Liver (tissue), 9 donors: ENCODE data around the gene SMTNL2. TPM values are rescaled to one million over a fixed set of nuclear protein-coding genes. Genes with fewer than 3 reads are reported as not detected.

Experiments
- DNase-seq: peaks from one replicate; pipeline ENCODE4 v3.0.0-alpha.2; 2017; ENCODE audit warnings: low spot score
- H3K27ac ChIP-seq, 2 donors: one replicate each; pipeline ENCODE4 v1.7.0; 2013; ENCODE audit warnings: inconsistent platforms in 2 of 2, low read length in 2 of 2, control low read depth in 1 of 2, low read depth in 1 of 2, mild to moderate bottlenecking in 1 of 2
- H3K27me3 ChIP-seq, 4 donors: one replicate each; pipeline versions ENCODE4 v1.6.1 to v1.7.0; 2013; ENCODE audit warnings: low read length in 3 of 4, inconsistent platforms in 1 of 4, mild to moderate bottlenecking in 1 of 4, moderate library complexity in 1 of 4; ENCODE audit not compliant: control insufficient read depth in 4 of 4, insufficient read depth in 4 of 4
- H3K36me3 ChIP-seq, 4 donors: one replicate each; pipeline versions ENCODE4 v1.6.1 to v1.7.0; 2013; ENCODE audit warnings: low read length in 3 of 4, mild to moderate bottlenecking in 3 of 4, low read depth in 1 of 4, moderate library complexity in 1 of 4; ENCODE audit not compliant: control insufficient read depth in 4 of 4, insufficient read depth in 3 of 4
- H3K4me1 ChIP-seq, 4 donors: one replicate each; pipeline versions ENCODE4 v1.6.1 to v1.7.0; 2013; ENCODE audit warnings: low read length in 3 of 4, mild to moderate bottlenecking in 3 of 4, moderate library complexity in 1 of 4; ENCODE audit not compliant: control insufficient read depth in 4 of 4, insufficient read depth in 4 of 4
- H3K4me3 ChIP-seq, 3 donors: one replicate each; pipeline versions ENCODE4 v1.6.1 to v1.7.0; 2013; ENCODE audit warnings: low read length in 3 of 3, control low read depth in 1 of 3, low read depth in 1 of 3, mild to moderate bottlenecking in 1 of 3
- H3K9ac ChIP-seq, 2 donors: one replicate each; pipeline ENCODE4 v1.7.0; 2013; ENCODE audit warnings: low read length in 2 of 2, mild to moderate bottlenecking in 2 of 2, moderate library complexity in 2 of 2, control low read depth in 1 of 2, low read depth in 1 of 2
- H3K9me3 ChIP-seq, 4 donors: one replicate each; pipeline versions ENCODE4 v1.6.1 to v1.7.0; 2013; ENCODE audit warnings: low read length in 3 of 4; ENCODE audit not compliant: control insufficient read depth in 4 of 4
- CTCF ChIP-seq: fragments of 150-350 bp; IDR thresholded peaks from 2 replicates; pipeline ENCODE4 v1.5.1; 2017; ENCODE audit warnings: improper control_type of control experiment, low read depth, low read length; ENCODE audit not compliant: missing input control
- EGR1 ChIP-seq, 2 donors: IDR thresholded peaks; 2 replicates each; pipeline ENCODE4 v1.6.1; 2016 to 2018; ENCODE audit warnings: antibody characterized with exemption in 2 of 2, low read depth in 2 of 2
- FOXA1 ChIP-seq: IDR thresholded peaks from 2 replicates; pipeline ENCODE4 v1.6.1; 2016; ENCODE audit warnings: antibody characterized with exemption
- FOXA2 ChIP-seq: IDR thresholded peaks from 2 replicates; pipeline ENCODE4 v1.6.1; 2016; ENCODE audit warnings: antibody characterized with exemption
- GABPA ChIP-seq, 2 donors: IDR thresholded peaks in 1 of 2; conservative IDR thresholded peaks in 1 of 2; 2 replicates each; pipeline ENCODE4 v1.6.1; 2016; ENCODE audit warnings: antibody characterized with exemption in 2 of 2, mild to moderate bottlenecking in 1 of 2, moderate library complexity in 1 of 2
- HNF4A ChIP-seq, 2 donors: conservative IDR thresholded peaks; 2 replicates each; pipeline ENCODE4 v1.6.1; 2016; ENCODE audit warnings: antibody characterized with exemption in 2 of 2, mild to moderate bottlenecking in 2 of 2
- HNF4G ChIP-seq: IDR thresholded peaks from 2 replicates; pipeline ENCODE4 v1.6.1; 2016; ENCODE audit warnings: antibody characterized with exemption
- JUND ChIP-seq, 2 donors: IDR thresholded peaks; 2 replicates each; pipeline ENCODE4 v1.6.1; 2016; ENCODE audit warnings: antibody characterized with exemption in 2 of 2
- NR2F2 ChIP-seq: IDR thresholded peaks from 2 replicates; pipeline ENCODE4 v1.6.1; 2016; ENCODE audit warnings: antibody characterized with exemption
- RAD21 ChIP-seq, 2 donors: IDR thresholded peaks; 2 replicates each; pipeline ENCODE4 v1.6.1; 2016; ENCODE audit warnings: antibody characterized with exemption in 2 of 2, mild to moderate bottlenecking in 2 of 2
- REST ChIP-seq: IDR thresholded peaks from 2 replicates; pipeline ENCODE4 v1.6.1; 2016; ENCODE audit warnings: antibody characterized with exemption, mild to moderate bottlenecking
- RXRA ChIP-seq, 2 donors: IDR thresholded peaks; 2 replicates each; pipeline ENCODE4 v1.6.1; 2017 to 2018; ENCODE audit warnings: antibody characterized with exemption in 2 of 2, mild to moderate bottlenecking in 1 of 2
- SP1 ChIP-seq: IDR thresholded peaks from 2 replicates; pipeline ENCODE4 v1.6.1; 2018; ENCODE audit warnings: antibody characterized with exemption, mild to moderate bottlenecking
- TAF1 ChIP-seq: conservative IDR thresholded peaks from 2 replicates; pipeline ENCODE4 v1.6.1; 2016; ENCODE audit warnings: antibody characterized with exemption, mild to moderate bottlenecking
- YY1 ChIP-seq: IDR thresholded peaks from 2 replicates; pipeline ENCODE4 v1.6.1; 2016; ENCODE audit warnings: antibody characterized with exemption, mild to moderate bottlenecking
- ZBTB33 ChIP-seq: IDR thresholded peaks from 2 replicates; pipeline ENCODE4 v1.6.1; 2016; ENCODE audit warnings: antibody characterized with exemption
- WGBS: extraction: QIAGEN DNeasy Blood & Tissue Kit; methylation state at CpG from one replicate; pipeline ENCODE4 v1.1.7; 2013; 5-methylcytosine and 5-hydroxymethylcytosine counted together
- polyA plus RNA-seq, 2 donors: library from polyadenylated mRNA; stranded (reverse) in 1 of 2; unstranded in 1 of 2; fragments of 200-250 nt in 1 of 2; fragments of >200 nt in 1 of 2; fragmentation: Nextera tagmentation in 1 of 2; extraction: Ambion mirVana in 1 of 2; gene quantifications; one replicate each; pipeline versions ENCODE4 v1.2.1 to v1.2.3, GENCODE V29; 2013 to 2015
- total RNA-seq, 2 donors: library from RNA; depleted of rRNA; stranded (reverse); fragments of >200 nt; gene quantifications; one replicate each; pipeline ENCODE4 v1.2.3, GENCODE V29; 2014
- TF ChIP-seq, protein P1 (sequence below): IDR thresholded peaks from 2 replicates; pipeline ENCODE4 v1.6.1; 2016; ENCODE audit warnings: antibody characterized with exemption
- TF ChIP-seq, protein P2 (sequence below): IDR thresholded peaks from 2 replicates; pipeline ENCODE4 v1.6.1; 2016; ENCODE audit warnings: antibody characterized with exemption
- donor health status: healthy.
- donor health status: healthy.
- donor health status: healthy.
- donor health status: healthy.
- donor health status: healthy.

The SMTNL2 gene
- total and polyA plus RNA-seq, 4 donors = 0.13 to 0.29 TPM; not detected in 2

- Histone ChIP-seq H3K9ac (no peak overlapping the region), H3K9me3 (no peaks in the 10 kb centered on the region), H3K4me3 (no peak overlapping the region), H3K4me1 (peaks cover 2 to 21% (median 12%) of the 10 kb centered on the region in 4 donors), H3K36me3 (peaks cover 22 to 58% (median 34%) of the 10 kb centered on the region in 4 donors), H3K27ac (no peak overlapping the region), H3K27me3 (no peaks in the 10 kb centered on the region)
- WGBS = 97% methylated on average over 27 of the region's 27 CpGs
- no peak for DNase-seq
- no peak for TF ChIP-seq REST
- TF ChIP-seq EGR1 (IDR thresholded peaks at IDR 0.05; ENCODE audit: low read depth in 2 of 2) = no peak
- TF ChIP-seq YY1 = no peak
- TF ChIP-seq, protein P1, sequence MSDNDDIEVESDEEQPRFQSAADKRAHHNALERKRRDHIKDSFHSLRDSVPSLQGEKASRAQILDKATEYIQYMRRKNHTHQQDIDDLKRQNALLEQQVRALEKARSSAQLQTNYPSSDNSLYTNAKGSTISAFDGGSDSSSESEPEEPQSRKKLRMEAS = no peak
- TF ChIP-seq HNF4G = no peak
- no peak for TF ChIP-seq FOXA2
- no peak for TF ChIP-seq SP1
- no peak for TF ChIP-seq GABPA (IDR thresholded peaks at IDR 0.05 in 1 of 2, conservative IDR thresholded peaks at IDR 0.05 in 1 of 2)
- no peak for TF ChIP-seq FOXA1
- TF ChIP-seq, protein P2, sequence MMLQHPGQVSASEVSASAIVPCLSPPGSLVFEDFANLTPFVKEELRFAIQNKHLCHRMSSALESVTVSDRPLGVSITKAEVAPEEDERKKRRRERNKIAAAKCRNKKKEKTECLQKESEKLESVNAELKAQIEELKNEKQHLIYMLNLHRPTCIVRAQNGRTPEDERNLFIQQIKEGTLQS = no peak
- TF ChIP-seq ZBTB33 = no peak
- TF ChIP-seq TAF1 = no peak
- no peak for TF ChIP-seq CTCF
- no peak for TF ChIP-seq JUND (IDR thresholded peaks at IDR 0.05)
Observed at GRCh38 chr17:4551796-4552525, 32.4 kb upstream of the SMTNL2 start.

- no peak overlapping the region for H3K4me3 ChIP-seq
- DNase-seq = no peak
- no peak for TF ChIP-seq RXRA (IDR thresholded peaks at IDR 0.05)
- TF ChIP-seq FOXA1 = no peak
- TF ChIP-seq, protein P2 = no peak
- no peak for TF ChIP-seq EGR1 (IDR thresholded peaks at IDR 0.05; ENCODE audit: low read depth in 2 of 2)
- TF ChIP-seq RAD21 (IDR thresholded peaks at IDR 0.05) = no peak
- no peak for TF ChIP-seq CTCF
- no peak for TF ChIP-seq TAF1
- no peak for TF ChIP-seq NR2F2
- TF ChIP-seq HNF4A (conservative IDR thresholded peaks at IDR 0.05) = no peak
- no peak for TF ChIP-seq GABPA (IDR thresholded peaks at IDR 0.05 in 1 of 2, conservative IDR thresholded peaks at IDR 0.05 in 1 of 2)
Observed at GRCh38 chr17:4553669-4554068, 30.7 kb upstream of the SMTNL2 start.

More at GRCh38 chr17:4553669-4554068, 30.7 kb upstream of the SMTNL2 start:
- peaks cover 14 to 41% (median 24%) of the 10 kb centered on the region in 4 donors for H3K36me3 ChIP-seq
- peaks cover 2 to 21% (median 12%) of the 10 kb centered on the region in 4 donors for H3K4me1 ChIP-seq
- H3K9me3 ChIP-seq = no peaks in the 10 kb centered on the region
- no peaks in the 10 kb centered on the region for H3K27me3 ChIP-seq
- WGBS = 90% methylated on average over 9 of the region's 9 CpGs
- no peak overlapping the region for H3K9ac ChIP-seq
- no peak overlapping the region for H3K27ac ChIP-seq
